Adrenal gland (tissue), 12 donors: ENCODE data around the gene DDR1. TPM values are rescaled to one million over a fixed set of nuclear protein-coding genes. Genes with fewer than 3 reads are reported as not detected.
A peak's percentile ranks its signal among the peaks of the same experiment; 100 is the strongest.
"Not testable (repeated sequence)": the region's sequence is repeated elsewhere in the genome, so short reads cannot be mapped to it uniquely, and the experiment has no call there.

ENCODE experiments used
- DNase-seq, 7 donors: peaks; one replicate each; pipeline ENCODE4 v3.0.0-alpha.2; 2019 to 2020
- H3K27ac ChIP-seq, 5 donors: fragments of 200-600 bp; sonication (generic) in 4 of 5; 1 replicate in 3 of 5; 2 replicates in 2 of 5; pipeline versions ENCODE4 v1.5.1 to v1.8.0; 2016 to 2020; ENCODE audit warnings: mild to moderate bottlenecking in 1 of 5
- H3K27me3 ChIP-seq: fragments of 200-600 bp; 2 replicates; pipeline ENCODE4 v1.8.0; 2021
- H3K36me3 ChIP-seq, 2 donors: fragments of 200-600 bp; replicated peaks in 1 of 2; 1 replicate in 1 of 2; 2 replicates in 1 of 2; pipeline versions ENCODE4 v1.5.1 to v1.8.0; 2018 to 2022
- H3K4me1 ChIP-seq, 2 donors: fragments of 200-600 bp; replicated peaks in 1 of 2; 1 replicate in 1 of 2; 2 replicates in 1 of 2; pipeline versions ENCODE4 v1.5.1 to v1.8.0; 2018 to 2021
- H3K4me3 ChIP-seq, 4 donors: fragments of 200-600 bp; sonication (generic) in 3 of 4; one replicate each; pipeline ENCODE4 v1.5.1; 2016 to 2018
- H3K9me3 ChIP-seq, 3 donors: fragments of 200-600 bp; sonication (generic) in 1 of 3; replicated peaks in 1 of 3; 1 replicate in 2 of 3; 2 replicates in 1 of 3; pipeline versions ENCODE4 v1.5.1 to v1.8.0; 2016 to 2021
- CTCF ChIP-seq, 6 experiments: fragments of 450-650 bp in 4 of 6; fragments of 200-600 bp in 2 of 6; sonication (generic) in 1 of 6; IDR thresholded peaks; 1 replicate in 5 of 6; 2 replicates in 1 of 6; pipeline versions ENCODE4 v1.5.1 to v1.8.0; 2016 to 2021; ENCODE audit warnings: antibody characterized with exemption in 6 of 6, mild to moderate bottlenecking in 2 of 6, moderate library complexity in 1 of 6
- POLR2A ChIP-seq, 2 donors: fragments of 450-650 bp; IDR thresholded peaks; one replicate each; pipeline ENCODE4 v1.6.1; 2017; ENCODE audit warnings: antibody characterized with exemption in 2 of 2, mild to moderate bottlenecking in 2 of 2, moderate library complexity in 1 of 2
- WGBS, 4 donors: extraction: QIAGEN DNeasy Blood & Tissue Kit in 2 of 4; methylation state at CpG; one replicate each; pipeline versions ENCODE4 v1.1.5 to v1.1.7; 2013 to 2017; 5-methylcytosine and 5-hydroxymethylcytosine counted together
- intact Hi-C, 2 donors: fragments of 100-400 bp; cut with DNase I; formaldehyde crosslinking; loops; one replicate each; pipeline versions ENCODE4 v1.14.1 to v1.15.0; 2022 to 2023
- polyA plus RNA-seq, 3 donors: library from polyadenylated mRNA; stranded (reverse); fragments of 200-250 nt in 2 of 3; fragments of 350-450 nt in 1 of 3; fragmentation: Illumina TruSeq in 1 of 3; extraction: RNeasy Lipid Tissue Mini Kit (QIAGEN cat#74804) in 1 of 3; gene quantifications; one replicate each; pipeline ENCODE4 v1.2.3, GENCODE V29; 2013 to 2014
- total RNA-seq, 9 donors: library from RNA; depleted of rRNA in 4 of 9; stranded (reverse); fragments of >200 nt in 4 of 9; fragments of 120-200 nt in 1 of 9; fragmentation: NEBNext Ultra II Directional in 1 of 9; extraction: Animal tissue kit (Norgen Biotek cat#: 25700) in 1 of 9; gene quantifications; one replicate each; pipeline versions ENCODE4 v1.1.0 to v1.2.4, GENCODE V29; 2013 to 2023
- donor health status: healthy with polysubstance abuse.
- donor health status: Bipolar disorder and iron deficiency.
- donor health status: DM: yes; HTN: yes; CAD: no.
- donor health status: DM: no; HTN: no; CAD: no.
- donor health status: DM: no; HTN: no; CAD: no.
- donor health status: DM: yes; HTN: yes; CAD: no.

DDR1 gene
- total and polyA plus RNA-seq, 12 donors = 18.0 to 239 (median 63.9) TPM

- Histone ChIP-seq H3K36me3 (peaks cover 0 to 33% of the 10 kb centered on the region in 2 donors), H3K9me3 (no peaks in the 10 kb centered on the region), H3K4me3 (peak within 1 kb of the TSS; percentile 48 to 99 (median 56)), H3K27me3 (no peaks in the 10 kb centered on the region), H3K4me1 (peaks cover 5 to 11% of the 10 kb centered on the region in 2 donors), H3K27ac (peak within 1 kb of the TSS in 1 of 5 donors; percentile 29)
- intact Hi-C loops = no loop called here
- DNase-seq = peak; percentile 95 to 99 (median 98)
- peak in 1 of 2 donors; percentile 63 for TF ChIP-seq POLR2A (IDR thresholded peaks at IDR 0.05)
- TF ChIP-seq CTCF (IDR thresholded peaks at IDR 0.05) = no peak
- 0 to 1% (median 1%) methylated on average over 33 to 49 of the region's 49 CpGs for WGBS, 4 donors
These were observed 23.7 kb downstream of the DDR1 start, which contains the start of gene GTF2H4 for GRCh38 chr6:30907758-30908591. TSS of gene GTF2H4 (plus strand) at chr6:30908207.

- no peak overlapping the region for H3K27ac ChIP-seq
- H3K27me3 ChIP-seq = no peaks in the 10 kb centered on the region
- DNase-seq = no peak
- H3K36me3 ChIP-seq = peaks cover 0 to 33% of the 10 kb centered on the region in 2 donors
- H3K4me3 ChIP-seq = peak overlapping the region in 3 of 4 donors; percentile 48 to 56 (median 55)
- no peak for TF ChIP-seq POLR2A (IDR thresholded peaks at IDR 0.05)
- TF ChIP-seq CTCF (IDR thresholded peaks at IDR 0.05) = no peak
- H3K9me3 ChIP-seq = no peaks in the 10 kb centered on the region
- peaks cover 5 to 16% of the 10 kb centered on the region in 2 donors for H3K4me1 ChIP-seq
- 21 to 33% (median 23%) methylated on average over 2 of the region's 2 CpGs for WGBS, 4 donors
- intact Hi-C loops = no loop called here
These were observed 24.4 kb downstream of the DDR1 start for GRCh38 chr6:30908700-30909099.

GRCh38 chr6:30910473-30910872 lies 26.2 kb downstream of the DDR1 start:
- Histone ChIP-seq H3K4me1 (peaks cover 15 to 28% of the 10 kb centered on the region in 2 donors), H3K36me3 (peaks cover 0 to 33% of the 10 kb centered on the region in 2 donors)
- WGBS, 4 donors = 89 to 90% (median 89%) methylated on average over 3 to 12 of the region's 12 CpGs
- intact Hi-C loops = loop anchor here in 1 of 2 donors (5.0 kb wide), 1 partner anchor 33 kb away; no protein-coding TSS in a partner anchor
- H3K27ac ChIP-seq, H3K4me3 ChIP-seq, H3K9me3 ChIP-seq, DNase-seq, H3K27me3 ChIP-seq: not testable (repeated sequence)

- Histone ChIP-seq H3K27ac (peak overlapping the region in 2 of 5 donors; percentile 92 to 94), H3K9me3 (no peaks in the 10 kb centered on the region), H3K4me1 (peaks cover 15 to 35% of the 10 kb centered on the region in 2 donors), H3K27me3 (no peaks in the 10 kb centered on the region), H3K36me3 (peaks cover 0 to 47% of the 10 kb centered on the region in 2 donors), H3K4me3 (no peak overlapping the region)
- no peak for TF ChIP-seq CTCF (IDR thresholded peaks at IDR 0.05)
- DNase-seq = peak in 1 of 7 donors; percentile 35
- intact Hi-C loops = loop anchor here in 1 of 2 donors (5.0 kb wide), 1 partner anchor 36 kb away; no protein-coding TSS in a partner anchor
- WGBS, 4 donors = 86 to 90% (median 89%) methylated on average over 8 of the region's 8 CpGs
These were observed 28.6 kb downstream of the DDR1 start for GRCh38 chr6:30912746-30913520.
